Measurements from ENCODE around the gene ABCB6.

Gene ABCB6

DNA sequence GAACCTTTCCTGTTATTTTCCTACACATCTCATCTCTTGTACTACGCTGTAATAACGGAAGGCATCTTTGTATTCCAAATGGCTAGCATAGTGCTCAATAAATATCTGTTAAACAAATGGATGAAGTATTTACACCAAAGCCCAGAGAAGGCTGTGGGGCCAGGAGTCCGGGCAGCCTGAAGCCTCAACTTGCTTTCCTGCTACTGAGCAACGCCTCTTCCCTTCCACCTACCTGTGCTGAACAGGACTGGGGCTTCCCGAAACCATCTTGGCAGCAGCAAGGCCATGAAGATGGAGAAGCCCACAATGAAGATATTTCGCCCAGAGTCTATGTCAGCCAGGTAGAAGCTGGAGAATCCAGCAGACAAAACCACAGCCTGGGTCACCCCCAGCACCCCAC lies 55.6 kb downstream of the ABCB6 start:
- H3K4me3 ChIP-seq (ENCODE audit: low read depth, low read length): no peak overlapping the region
- no peak for DNase-seq (ENCODE audit: low read depth)
- TF ChIP-seq, protein P1, sequence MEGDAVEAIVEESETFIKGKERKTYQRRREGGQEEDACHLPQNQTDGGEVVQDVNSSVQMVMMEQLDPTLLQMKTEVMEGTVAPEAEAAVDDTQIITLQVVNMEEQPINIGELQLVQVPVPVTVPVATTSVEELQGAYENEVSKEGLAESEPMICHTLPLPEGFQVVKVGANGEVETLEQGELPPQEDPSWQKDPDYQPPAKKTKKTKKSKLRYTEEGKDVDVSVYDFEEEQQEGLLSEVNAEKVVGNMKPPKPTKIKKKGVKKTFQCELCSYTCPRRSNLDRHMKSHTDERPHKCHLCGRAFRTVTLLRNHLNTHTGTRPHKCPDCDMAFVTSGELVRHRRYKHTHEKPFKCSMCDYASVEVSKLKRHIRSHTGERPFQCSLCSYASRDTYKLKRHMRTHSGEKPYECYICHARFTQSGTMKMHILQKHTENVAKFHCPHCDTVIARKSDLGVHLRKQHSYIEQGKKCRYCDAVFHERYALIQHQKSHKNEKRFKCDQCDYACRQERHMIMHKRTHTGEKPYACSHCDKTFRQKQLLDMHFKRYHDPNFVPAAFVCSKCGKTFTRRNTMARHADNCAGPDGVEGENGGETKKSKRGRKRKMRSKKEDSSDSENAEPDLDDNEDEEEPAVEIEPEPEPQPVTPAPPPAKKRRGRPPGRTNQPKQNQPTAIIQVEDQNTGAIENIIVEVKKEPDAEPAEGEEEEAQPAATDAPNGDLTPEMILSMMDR (IDR thresholded peaks at IDR 0.05; ENCODE audit: insufficient read depth, low read depth, low read length, missing control alignments): no peak

GRCh38 chr2:219161097-219161496 lies 57.7 kb downstream of the ABCB6 start:
- H3K4me3 ChIP-seq (ENCODE audit: low read depth, low read length): peak overlapping the region; percentile 71
- no peak for DNase-seq (ENCODE audit: low read depth)
- TF ChIP-seq, protein P1 (IDR thresholded peaks at IDR 0.05; ENCODE audit: insufficient read depth, low read depth, low read length, missing control alignments): no peak

- TF ChIP-seq, protein P1 (IDR thresholded peaks at IDR 0.05; ENCODE audit: insufficient read depth, low read depth, low read length, missing control alignments): peak; percentile 99
- peak within 1 kb of the TSS; percentile 71 for H3K4me3 ChIP-seq (ENCODE audit: low read depth, low read length)
- DNase-seq (ENCODE audit: low read depth): peak; percentile 95
Measured at GRCh38 chr2:219160186-219161017, 58.4 kb downstream of the ABCB6 start, which contains the start of gene NHEJ1. TSS of gene NHEJ1 (minus strand) at chr2:219160815. CDS start at chr2:219158362, 2,453 bp downstream.
